Measurements from ENCODE around the gene NAV2.
"Not testable (repeated sequence)": the region's sequence is repeated elsewhere in the genome, so short reads cannot be mapped to it uniquely, and the experiment has no call there.

The NAV2 gene

DNA sequence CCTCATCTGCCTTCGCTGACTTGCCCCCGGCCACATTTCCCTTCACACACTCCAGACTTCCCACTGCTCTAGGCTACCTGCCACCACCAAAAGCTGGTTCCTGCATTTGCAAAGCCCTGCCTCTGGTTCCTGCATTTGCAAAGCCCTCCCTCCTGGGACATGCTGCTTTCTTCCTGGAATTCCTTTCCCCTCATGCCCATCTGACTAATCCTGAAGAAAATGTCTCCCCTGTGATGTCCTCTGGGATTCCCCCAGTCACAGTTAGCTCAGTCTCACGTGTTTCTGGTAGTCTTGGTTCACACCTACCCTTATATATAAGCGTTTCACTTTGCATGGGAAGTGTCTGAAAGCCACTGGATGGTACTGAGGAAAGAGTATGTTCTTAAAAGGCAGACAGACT, 240.7 kb downstream of the NAV2 start:
- DNase-seq (ENCODE audit: low spot score), result no peak

DNA sequence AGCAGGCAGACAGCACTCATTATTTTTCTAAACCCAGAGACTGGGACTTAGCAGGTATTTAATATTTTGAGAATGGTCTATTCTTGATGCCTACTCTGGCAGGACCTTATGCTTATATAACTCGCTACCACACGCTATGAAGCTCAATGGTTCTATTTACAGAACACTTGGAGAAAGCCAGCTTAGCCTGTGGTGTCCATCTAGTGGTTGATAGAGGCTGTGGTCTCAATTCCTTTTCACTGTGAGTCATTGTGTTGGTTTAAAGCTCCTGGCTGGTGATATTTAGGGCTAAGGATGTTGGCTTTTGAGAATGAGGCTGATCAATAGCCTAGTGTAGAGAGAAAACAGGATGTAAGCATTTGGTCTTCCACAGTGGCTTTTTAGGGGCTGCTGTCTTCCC, 241.3 kb downstream of the NAV2 start:
- DNase-seq (ENCODE audit: low spot score), result no peak

DNA sequence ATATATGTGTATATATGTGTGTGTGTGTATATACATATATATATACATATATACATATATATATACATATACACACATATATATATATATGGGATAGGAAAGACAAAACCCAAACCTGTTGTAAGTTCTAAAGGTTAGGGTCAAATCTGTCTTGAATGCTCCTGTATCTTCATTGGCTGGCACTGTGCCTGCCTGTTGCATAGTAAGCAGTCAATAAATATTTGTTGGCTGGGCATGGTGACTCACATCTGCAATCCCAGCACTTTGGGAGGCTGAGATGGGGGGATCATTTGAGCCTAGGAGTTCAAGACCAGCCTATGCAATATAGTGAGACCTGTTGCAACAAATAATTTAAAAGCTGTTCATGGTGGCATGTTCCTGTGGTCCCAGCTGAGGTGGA, 242.3 kb downstream of the NAV2 start:
- no peak for DNase-seq (ENCODE audit: low spot score)

DNA sequence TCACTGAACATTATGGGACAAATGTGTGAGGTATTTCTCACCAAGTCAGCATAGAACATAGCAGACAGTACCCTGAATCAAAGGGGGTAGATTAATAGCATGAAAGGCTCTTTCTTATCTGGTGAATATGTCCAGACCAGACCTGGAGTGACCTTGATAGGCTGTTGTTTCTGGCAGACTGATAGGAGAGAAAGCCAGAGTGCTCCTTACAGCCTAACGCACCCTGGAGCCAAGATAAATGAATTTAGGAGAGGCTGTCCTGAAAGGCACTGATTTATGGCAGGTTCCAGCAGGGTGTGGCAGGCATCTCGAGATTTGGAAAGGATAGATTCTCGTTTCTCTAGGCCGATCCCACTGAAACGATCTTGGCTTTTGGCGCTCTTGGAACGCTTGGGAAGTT, 243.0 kb downstream of the NAV2 start:
- DNase-seq (ENCODE audit: low spot score), result no peak

DNA sequence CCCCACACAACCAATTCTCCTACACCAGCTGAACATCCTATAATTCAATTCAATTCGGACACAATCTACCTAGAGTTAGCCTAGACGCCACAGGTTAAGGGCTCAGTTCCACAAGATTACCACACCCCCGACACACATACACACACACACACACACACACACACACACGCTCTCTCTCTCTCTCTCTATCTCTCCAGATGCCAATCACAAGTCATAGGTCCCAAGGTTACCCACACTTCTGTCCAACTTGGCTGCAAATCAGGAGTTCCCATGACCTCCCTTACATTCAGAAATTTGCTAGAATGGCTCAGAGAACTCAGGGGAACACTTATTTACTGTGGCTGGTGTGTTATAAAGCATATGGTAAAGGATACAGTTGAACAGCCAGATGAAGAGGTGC, 243.6 kb downstream of the NAV2 start:
- DNase-seq (ENCODE audit: low spot score), result no peak

DNA sequence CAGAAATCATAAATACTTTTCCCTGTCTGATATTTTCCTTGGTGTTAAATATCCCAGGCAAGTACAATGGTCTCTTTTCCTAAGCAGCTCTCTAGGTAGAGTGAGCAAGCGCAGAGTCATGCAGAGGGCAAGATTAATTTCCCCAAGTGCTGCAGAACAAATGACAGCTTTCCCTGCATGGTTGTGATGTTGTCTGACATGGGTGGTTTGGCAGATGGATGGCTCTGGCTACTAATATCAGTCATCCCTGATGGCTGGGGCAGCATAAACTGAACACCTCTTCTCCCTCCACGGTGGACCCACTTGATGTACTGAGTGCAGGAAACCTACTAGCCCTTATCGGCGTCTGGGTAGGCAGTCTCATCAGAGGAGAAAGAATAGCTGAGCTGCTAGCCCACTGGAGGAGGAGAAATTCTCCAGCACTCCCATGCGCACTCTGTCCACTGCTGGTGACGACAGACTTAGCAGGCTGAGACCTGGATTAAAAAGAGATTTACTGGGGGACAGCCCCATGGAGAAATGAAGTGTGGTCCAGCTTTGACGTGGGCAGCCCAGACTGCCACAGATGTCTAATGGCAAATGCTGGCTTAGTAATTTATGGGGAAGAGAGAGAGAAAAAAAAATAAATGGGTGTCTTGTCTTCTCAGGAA, 244.8 kb downstream of the NAV2 start:
- no peak for DNase-seq (ENCODE audit: low spot score)

- no peak for DNase-seq (ENCODE audit: low spot score)
Measured at GRCh38 chr11:19958204-19958603, 245.6 kb downstream of the NAV2 start.

DNA sequence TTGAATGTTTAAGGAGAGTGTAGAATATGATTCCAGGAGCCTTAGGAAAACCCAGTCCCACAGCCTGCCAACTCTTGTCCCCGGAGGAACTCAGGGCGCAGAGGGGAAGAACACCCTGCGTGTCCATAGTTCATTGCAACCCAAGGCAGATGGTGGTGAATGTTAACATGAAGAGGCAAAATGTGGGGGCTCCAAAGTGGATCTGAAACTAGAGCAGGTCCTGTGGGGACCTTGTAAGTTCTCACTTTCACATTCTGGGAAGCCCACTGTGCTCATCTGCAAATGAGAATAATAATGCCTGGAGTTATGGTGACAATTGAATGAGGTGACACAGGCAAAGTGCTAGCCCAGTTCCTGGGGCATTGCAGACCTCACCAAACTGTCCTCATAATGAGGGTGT, 246.6 kb downstream of the NAV2 start:
- no peak for DNase-seq (ENCODE audit: low spot score)

GRCh38 chr11:19959648-19960059, 247.0 kb downstream of the NAV2 start:
- no peak for DNase-seq (ENCODE audit: low spot score)

- DNase-seq (ENCODE audit: low spot score), result not testable (repeated sequence)
Measured at GRCh38 chr11:19960410-19960809, 247.8 kb downstream of the NAV2 start.

- no peak for DNase-seq (ENCODE audit: low spot score)
Measured at GRCh38 chr11:19961225-19961624, 248.6 kb downstream of the NAV2 start.

- no peak for DNase-seq (ENCODE audit: low spot score)
Measured at GRCh38 chr11:19962053-19962800, 249.6 kb downstream of the NAV2 start.

- DNase-seq (ENCODE audit: low spot score), result no peak
Measured at GRCh38 chr11:19962801-19963175, 250.2 kb downstream of the NAV2 start.

GRCh38 chr11:19963697-19964387, 251.2 kb downstream of the NAV2 start:
- no peak for DNase-seq (ENCODE audit: low spot score)

DNA sequence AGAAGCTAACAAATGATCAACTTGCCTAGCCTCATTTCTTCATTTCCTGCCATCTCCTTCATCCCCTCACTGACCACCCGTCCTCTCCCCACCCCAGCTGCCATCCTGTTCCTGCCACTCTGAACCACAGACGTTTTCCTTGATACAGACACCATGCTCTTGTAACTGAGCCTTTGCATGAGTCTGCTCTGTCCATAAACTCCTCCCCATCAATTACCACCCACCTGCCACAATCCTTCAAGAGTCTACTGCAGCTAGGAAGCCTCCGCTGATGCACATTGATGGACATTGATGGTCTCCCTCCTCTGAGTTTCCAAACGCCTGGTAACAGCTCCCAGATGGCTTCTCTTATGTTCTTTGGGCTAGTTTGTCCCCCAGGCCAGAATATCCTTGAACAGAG, 253.8 kb downstream of the NAV2 start:
- no peak for DNase-seq (ENCODE audit: low spot score)

GRCh38 chr11:19966927-19967326, 254.3 kb downstream of the NAV2 start:
- no peak for DNase-seq (ENCODE audit: low spot score)

DNA sequence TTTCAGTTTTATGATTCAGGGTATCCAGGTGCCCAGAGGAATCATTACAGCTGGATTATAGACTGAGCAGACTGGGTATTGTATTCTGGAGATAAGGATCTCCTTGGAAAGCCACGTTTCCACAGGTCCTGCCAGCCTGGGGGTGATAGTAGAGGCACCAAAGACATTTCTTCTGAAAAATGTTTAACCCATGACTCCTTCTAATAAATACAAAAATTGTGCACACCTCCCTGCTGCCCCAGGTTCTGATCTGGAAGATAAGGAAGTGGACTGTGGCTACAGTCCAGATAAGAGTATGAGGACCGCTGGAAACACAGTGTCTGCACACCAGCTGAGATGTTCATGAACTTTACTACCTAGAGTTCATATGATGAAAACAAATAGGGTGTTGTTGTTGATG, 255.2 kb downstream of the NAV2 start:
- no peak for DNase-seq (ENCODE audit: low spot score)

DNA sequence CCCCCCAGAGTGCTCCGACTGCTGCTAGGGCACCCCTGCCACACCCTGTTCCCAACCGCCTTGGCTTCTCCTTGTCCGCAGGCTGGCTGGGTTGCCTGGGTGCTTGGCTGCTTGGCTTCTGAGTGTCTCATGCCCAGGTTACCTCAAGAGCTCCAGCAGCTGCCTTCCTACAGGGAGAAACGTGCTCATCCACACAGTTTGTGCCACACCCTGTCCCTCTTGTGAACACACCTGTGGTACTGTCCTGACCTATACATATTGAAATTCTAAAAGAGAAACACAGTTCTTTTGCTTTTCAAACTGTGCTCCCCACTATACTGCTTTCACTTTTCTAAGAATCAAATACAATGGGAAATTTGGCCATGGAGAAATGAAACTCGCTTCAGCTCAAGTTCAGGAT, 256.2 kb downstream of the NAV2 start:
- no peak for DNase-seq (ENCODE audit: low spot score)

DNA sequence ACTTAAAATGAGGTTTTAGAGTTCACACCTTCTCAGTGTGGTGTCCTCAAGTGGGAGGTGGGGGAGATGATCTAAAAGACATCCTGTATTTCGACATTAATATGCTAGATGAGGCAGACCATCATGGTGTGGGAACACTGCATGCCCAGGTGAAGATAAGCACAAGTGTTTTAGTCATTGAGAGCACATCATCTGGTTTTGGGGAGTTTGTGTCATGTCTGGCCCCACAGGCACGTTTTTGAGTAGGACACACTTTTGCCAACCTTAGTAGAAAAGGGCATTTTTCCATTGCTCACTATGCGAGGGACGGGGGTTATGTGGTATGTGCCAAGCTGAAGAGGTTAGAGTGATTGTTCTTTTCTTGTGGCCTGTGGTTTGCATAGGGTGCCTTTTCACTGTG, 258.3 kb downstream of the NAV2 start:
- DNase-seq (ENCODE audit: low spot score), result no peak

DNA sequence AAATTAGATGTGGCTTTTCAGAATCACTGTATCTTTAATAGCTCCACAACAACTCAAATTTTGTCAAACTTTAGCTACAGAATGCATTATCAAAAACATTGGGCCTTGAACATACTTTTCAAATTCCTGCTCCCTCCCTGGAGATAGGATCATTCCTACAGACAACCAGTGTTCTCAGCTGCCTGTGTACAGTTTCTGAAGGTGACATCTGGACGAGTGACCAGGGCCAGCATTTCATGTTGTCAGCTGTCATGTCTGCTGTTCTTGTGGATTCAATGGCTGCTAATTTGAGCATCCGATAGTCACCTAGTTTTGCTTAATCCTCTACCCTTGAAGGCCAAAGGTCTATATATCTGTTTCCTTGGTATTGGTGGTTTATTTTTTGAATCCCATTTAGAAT, 259.5 kb downstream of the NAV2 start:
- no peak for DNase-seq (ENCODE audit: low spot score)

- no peak for DNase-seq (ENCODE audit: low spot score)
Measured at GRCh38 chr11:19972651-19973050, 260.0 kb downstream of the NAV2 start.

DNA sequence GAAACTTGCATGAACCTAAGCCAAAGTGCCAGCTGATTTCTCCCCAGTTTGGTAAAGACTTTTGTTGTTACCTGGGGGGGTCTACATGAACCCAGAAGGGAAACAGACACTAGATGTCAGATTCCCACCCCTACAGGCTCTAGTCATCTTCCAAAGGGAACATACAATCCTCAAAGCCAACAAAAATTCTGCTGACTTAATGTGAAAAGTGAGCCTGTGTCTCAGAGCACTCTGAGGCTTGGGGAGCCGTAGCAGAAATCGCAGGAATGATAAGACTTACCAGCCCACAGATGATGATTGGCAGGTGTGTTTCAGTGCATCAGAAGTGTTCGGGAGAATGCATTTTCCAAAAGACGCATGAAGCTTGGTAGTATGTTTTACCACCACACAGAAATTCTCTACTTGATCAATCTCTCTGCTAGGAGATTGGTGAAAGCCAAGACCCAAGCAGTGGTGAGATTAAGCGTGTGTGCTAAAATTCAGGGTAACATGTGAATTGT, 260.5 kb downstream of the NAV2 start:
- DNase-seq (ENCODE audit: low spot score), result no peak

GRCh38 chr11:19974886-19975285, 262.2 kb downstream of the NAV2 start:
- DNase-seq (ENCODE audit: low spot score), result no peak

Data from D341Med (cell line).